GM10266 (cell line): ENCODE measurements around the gene CHD8.
"Not testable (repeated sequence)": the region's sequence is repeated elsewhere in the genome, so short reads cannot be mapped to it uniquely, and the experiment has no call there.

Experiments used
- DNase-seq: peaks from one replicate; pipeline ENCODE4 v3.0.0; 2012; ENCODE audit errors: extremely low spot score
- CTCF ChIP-seq: IDR thresholded peaks from 2 replicates; pipeline ENCODE4 v1.5.1; 2012; ENCODE audit warnings: mild to moderate bottlenecking, low read depth; ENCODE audit not compliant: control insufficient read depth, insufficient read depth; ENCODE audit errors: missing control alignments

CHD8 gene

DNA sequence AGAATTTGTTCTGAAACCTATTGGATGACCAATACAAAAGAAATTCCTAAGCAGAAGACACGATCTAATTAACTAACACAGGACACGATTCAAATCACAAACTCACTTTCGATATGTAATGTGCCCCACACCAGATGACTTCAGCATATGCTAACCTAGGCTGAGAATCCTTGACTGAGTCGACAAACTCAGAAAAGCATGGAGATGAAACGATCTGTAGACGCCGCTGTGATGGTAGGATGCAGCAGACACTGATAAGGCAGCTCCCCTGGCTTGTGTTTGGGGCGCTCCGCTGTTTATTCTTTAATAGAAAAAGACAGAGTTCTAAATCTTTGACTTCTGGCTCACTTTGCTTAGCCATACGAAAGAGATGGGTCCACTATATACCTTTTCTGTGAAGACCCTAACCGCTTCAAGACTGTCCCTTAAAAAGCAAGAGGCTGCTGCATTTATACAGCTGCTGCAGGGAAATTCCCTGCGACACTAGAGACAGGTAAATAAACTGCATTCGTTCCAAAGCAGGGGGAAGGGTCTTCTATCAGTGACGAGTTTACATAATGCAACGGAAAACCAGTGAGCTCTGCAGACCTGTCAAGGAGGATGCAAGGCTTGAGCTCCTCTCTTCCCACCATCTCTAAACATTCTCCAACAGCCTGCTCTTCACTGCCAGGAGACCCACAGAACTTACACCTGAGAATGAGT lies 929 bp downstream of the CHD8 start:
- no peak for TF ChIP-seq CTCF
- no peak for DNase-seq

GRCh38 chr14:21449899-21450216 lies 6.1 kb downstream of the CHD8 start:
- no peak for TF ChIP-seq CTCF
- no peak for DNase-seq

DNA sequence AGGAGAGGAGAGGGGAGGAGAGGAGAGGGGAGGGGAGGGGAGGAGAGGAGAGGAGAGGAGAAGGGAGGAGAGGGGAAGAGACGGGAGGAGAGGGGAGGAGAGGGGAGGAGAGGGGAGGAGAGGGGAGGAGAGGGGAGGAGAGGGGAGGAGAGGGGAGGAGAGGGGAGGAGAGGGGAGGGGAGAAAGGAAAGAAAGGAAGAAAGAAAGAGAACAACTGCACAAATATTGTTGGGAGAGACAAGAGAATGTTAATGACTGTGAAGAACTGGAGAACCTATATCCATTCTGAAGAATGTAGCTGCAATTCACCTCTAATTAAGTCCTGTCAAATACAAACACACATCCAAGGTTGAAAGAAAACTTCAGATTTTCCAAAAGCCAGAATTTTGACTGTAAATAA lies 13.3 kb downstream of the CHD8 start:
- not testable (repeated sequence) for DNase-seq

GRCh38 chr14:21440859-21441258 lies 15.1 kb downstream of the CHD8 start:
- no peak for TF ChIP-seq CTCF
- no peak for DNase-seq

DNA sequence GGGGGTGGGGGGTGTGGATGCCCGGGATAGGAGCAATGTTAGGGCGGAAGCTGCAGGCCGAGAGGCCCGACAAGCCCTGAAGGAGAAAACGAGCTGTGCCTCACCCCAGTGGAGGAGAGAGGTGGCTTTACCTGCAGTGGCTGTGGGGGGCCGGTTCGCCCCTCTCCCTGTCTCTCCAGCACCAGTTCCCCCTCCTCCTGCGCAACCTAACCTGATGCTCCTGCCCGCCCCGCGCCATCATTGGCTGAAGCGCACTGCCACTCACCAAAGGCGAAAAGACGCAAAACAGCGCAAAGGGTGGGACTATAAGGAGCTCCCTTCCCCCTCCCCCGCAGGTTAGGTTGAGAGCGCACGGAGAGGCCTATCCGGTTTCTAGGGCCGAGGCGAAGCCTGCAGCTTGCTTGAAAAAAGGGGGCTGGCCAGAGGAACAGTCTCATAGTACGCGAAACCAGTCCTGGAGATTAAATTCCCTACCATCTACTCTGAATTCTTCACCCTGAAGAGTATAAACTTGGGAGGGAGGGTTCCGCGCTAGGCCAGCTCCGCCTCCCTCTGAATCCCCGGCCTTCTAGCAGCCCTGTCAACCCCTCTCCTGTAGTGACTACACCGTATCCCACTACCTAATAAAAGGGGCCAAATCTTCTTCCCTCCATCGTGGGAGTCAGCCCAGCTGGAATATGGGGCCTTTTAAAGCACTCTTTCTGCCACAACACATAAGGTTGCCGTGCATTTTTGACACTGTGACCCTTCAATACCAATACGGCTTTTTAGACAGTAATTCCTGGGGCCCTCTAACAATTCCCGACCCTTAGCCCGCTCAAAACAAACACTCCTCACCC lies 18.6 kb downstream of the CHD8 start:
- DNase-seq = peak; percentile 89

DNA sequence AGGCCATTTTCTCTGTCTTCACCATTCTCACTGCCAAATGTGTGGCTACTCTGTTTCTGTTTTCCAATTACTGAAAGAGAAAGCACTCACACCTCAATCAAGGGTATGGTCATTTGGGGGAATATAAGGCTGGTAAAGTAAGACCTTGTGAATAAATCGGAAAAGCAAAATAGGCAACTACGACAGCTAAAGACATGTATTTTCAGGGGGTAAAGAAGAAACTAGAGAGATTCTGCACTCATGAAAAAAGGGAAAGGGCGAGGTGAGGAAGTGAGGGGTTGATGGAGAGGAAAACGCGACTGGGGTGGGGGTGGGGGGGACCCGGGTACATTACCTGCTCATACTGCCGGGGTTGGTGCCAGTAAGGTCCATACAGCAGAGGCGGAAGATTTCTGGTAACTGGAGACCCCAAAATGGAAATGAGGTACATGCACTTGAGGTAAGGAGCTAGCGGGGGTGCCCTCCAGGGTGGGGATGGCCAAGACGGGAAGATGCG lies 19.3 kb downstream of the CHD8 start:
- TF ChIP-seq CTCF = no peak
- DNase-seq = no peak

More for the DNA sequence above, 18.6 kb downstream of the CHD8 start:
- TF ChIP-seq CTCF = no peak

GRCh38 chr14:21431126-21431525 lies 24.8 kb downstream of the CHD8 start:
- DNase-seq = no peak
- no peak for TF ChIP-seq CTCF
